Gastroesophageal sphincter (tissue), 4 donors: ENCODE measurements around the gene WNK2. TPM values are rescaled to one million over a fixed set of nuclear protein-coding genes. Genes with fewer than 3 reads are reported as not detected.
"Not testable (repeated sequence)": the region's sequence is repeated elsewhere in the genome, so short reads cannot be mapped to it uniquely, and the experiment has no call there.

Experiments used
- ATAC-seq: fragments of 150-250 bp; one replicate; pipeline ENCODE4 v1.9.1; 2016; ENCODE audit warnings: mild to moderate bottlenecking, moderate library complexity
- H3K27ac ChIP-seq, 4 donors: fragments of 200-600 bp; sonication (generic) in 3 of 4; 1 replicate in 3 of 4; 2 replicates in 1 of 4; pipeline ENCODE4 v1.5.1; 2016 to 2019
- H3K27me3 ChIP-seq: fragments of 200-600 bp; sonication (generic); one replicate; pipeline ENCODE4 v1.5.1; 2019
- H3K36me3 ChIP-seq, 2 donors: fragments of 200-600 bp; sonication (generic); one replicate each; pipeline ENCODE4 v1.5.1; 2019; ENCODE audit warnings: control low read depth in 1 of 2
- H3K4me1 ChIP-seq, 3 donors: fragments of 200-600 bp; sonication (generic); 1 replicate in 2 of 3; 2 replicates in 1 of 3; pipeline ENCODE4 v1.5.1; 2016 to 2019; ENCODE audit warnings: control low read depth in 2 of 3
- H3K4me3 ChIP-seq, 2 donors: fragments of 200-600 bp; sonication (generic); one replicate each; pipeline ENCODE4 v1.5.1; 2019; ENCODE audit warnings: mild to moderate bottlenecking in 1 of 2, moderate library complexity in 1 of 2
- H3K9me3 ChIP-seq, 3 donors: fragments of 200-600 bp; sonication (generic); one replicate each; pipeline ENCODE4 v1.5.1; 2017 to 2019; ENCODE audit warnings: control low read depth in 2 of 3
- CTCF ChIP-seq, 4 experiments: fragments of 200-600 bp in 2 of 4; fragments of 450-650 bp in 2 of 4; sonication (generic) in 1 of 4; IDR thresholded peaks; one replicate each; pipeline ENCODE4 v1.5.1; 2017 to 2019; ENCODE audit warnings: antibody characterized with exemption in 4 of 4, mild to moderate bottlenecking in 2 of 4, moderate library complexity in 2 of 4
- EP300 ChIP-seq: sonication (generic); formaldehyde crosslinking; IDR thresholded peaks from one replicate; pipeline ENCODE4 v1.6.1; 2017; ENCODE audit warnings: antibody characterized with exemption, mild to moderate bottlenecking
- POLR2A ChIP-seq, 2 donors: fragments of 450-650 bp; IDR thresholded peaks; one replicate each; pipeline ENCODE4 v1.6.1; 2017; ENCODE audit warnings: antibody characterized with exemption in 2 of 2, mild to moderate bottlenecking in 2 of 2, moderate library complexity in 1 of 2
- POLR2AphosphoS5 ChIP-seq: sonication (generic); formaldehyde crosslinking; IDR thresholded peaks from one replicate; pipeline ENCODE4 v1.6.1; 2017; ENCODE audit warnings: antibody characterized with exemption
- WGBS, 2 donors: methylation state at CpG; one replicate each; pipeline ENCODE4 v1.1.5; 2018; ENCODE audit warnings: low coverage in 1 of 2; 5-methylcytosine and 5-hydroxymethylcytosine counted together
- total RNA-seq, 4 donors: library from RNA; depleted of rRNA; stranded (reverse); fragments of >200 nt; gene quantifications; one replicate each; pipeline ENCODE4 v1.1.0, GENCODE V29; 2016

The WNK2 gene
- total RNA-seq, 4 donors from 2014 or later = 26.8 to 104 (median 48.6) TPM

- Histone ChIP-seq H3K9me3 (no peaks in the 10 kb centered on the region), H3K27ac (no peak overlapping the region), H3K27me3 (no peaks in the 10 kb centered on the region), H3K4me3 (no peak overlapping the region), H3K36me3 (no peaks in the 10 kb centered on the region), H3K4me1 (peaks cover 0 to 35% (median 12%) of the 10 kb centered on the region in 3 donors)
- TF ChIP-seq EP300 = no peak
- TF ChIP-seq POLR2A (IDR thresholded peaks at IDR 0.05) = no peak
- no peak for TF ChIP-seq POLR2AphosphoS5
- TF ChIP-seq CTCF (IDR thresholded peaks at IDR 0.05) = no peak
- no peak for ATAC-seq
- WGBS, 2 donors = 70 to 80% methylated on average over 1 of the region's 16 CpGs
Observed at GRCh38 chr9:93139365-93140182, 44.4 kb upstream of the WNK2 start.

- Histone ChIP-seq H3K36me3 (no peaks in the 10 kb centered on the region), H3K4me1 (peaks cover 0 to 19% (median 0%) of the 10 kb centered on the region in 3 donors), H3K27ac (peak overlapping the region in 1 of 4 donors; percentile 3), H3K4me3 (no peak overlapping the region), H3K9me3 (no peaks in the 10 kb centered on the region), H3K27me3 (no peaks in the 10 kb centered on the region)
- ATAC-seq = no peak
- TF ChIP-seq EP300 (no peak), POLR2A (IDR thresholded peaks at IDR 0.05) (no peak), CTCF (IDR thresholded peaks at IDR 0.05) (no peak), POLR2AphosphoS5 (no peak)
- WGBS, 2 donors = 76% methylated on average over 3 of the region's 8 CpGs; no CpG with 5 or more reads in 1 of the 2 donors
Observed at GRCh38 chr9:93141771-93142483, 42.0 kb upstream of the WNK2 start.

GRCh38 chr9:93143830-93144530 lies 40.0 kb upstream of the WNK2 start:
- Histone ChIP-seq H3K4me1 (peaks cover 0 to 19% (median 0%) of the 10 kb centered on the region in 3 donors), H3K4me3 (no peak overlapping the region), H3K36me3 (no peaks in the 10 kb centered on the region), H3K9me3 (no peaks in the 10 kb centered on the region), H3K27ac (peak overlapping the region in 3 of 4 donors; percentile 54 to 66 (median 54)), H3K27me3 (no peaks in the 10 kb centered on the region)
- peak; percentile 69 for ATAC-seq
- 40 to 80% methylated on average over 1 to 2 of the region's 15 CpGs for WGBS, 2 donors
- TF ChIP-seq POLR2AphosphoS5 (peak; percentile 43), POLR2A (IDR thresholded peaks at IDR 0.05) (no peak)

GRCh38 chr9:93146696-93147095 lies 37.2 kb upstream of the WNK2 start:
- 72 to 90% methylated on average over 4 to 5 of the region's 6 CpGs for WGBS, 2 donors
- H3K9me3 ChIP-seq, H3K27me3 ChIP-seq, H3K4me3 ChIP-seq, H3K27ac ChIP-seq, ATAC-seq, H3K36me3 ChIP-seq: not testable (repeated sequence)
- H3K4me1 ChIP-seq = peaks cover 0 to 19% (median 0%) of the 10 kb centered on the region in 3 donors

GRCh38 chr9:93147632-93148031 lies 36.3 kb upstream of the WNK2 start:
- no peak for ATAC-seq
- Histone ChIP-seq H3K4me3 (no peak overlapping the region), H3K4me1 (peaks cover 0 to 19% (median 0%) of the 10 kb centered on the region in 3 donors), H3K36me3 (no peaks in the 10 kb centered on the region), H3K27ac (no peak overlapping the region), H3K27me3 (no peaks in the 10 kb centered on the region), H3K9me3 (no peaks in the 10 kb centered on the region)
- no peak for TF ChIP-seq POLR2AphosphoS5
- no peak for TF ChIP-seq POLR2A (IDR thresholded peaks at IDR 0.05)
- no peak for TF ChIP-seq EP300
- no peak for TF ChIP-seq CTCF (IDR thresholded peaks at IDR 0.05)
- 68 to 80% methylated on average over 2 of the region's 2 CpGs for WGBS, 2 donors
